ENCODE measurements around the gene KNDC1. TPM values are rescaled to one million over a fixed set of nuclear protein-coding genes. Genes with fewer than 3 reads are reported as not detected.
"Not testable (repeated sequence)": the region's sequence is repeated elsewhere in the genome, so short reads cannot be mapped to it uniquely, and the experiment has no call there.

Gene KNDC1
- total RNA-seq, 2 experiments from 2014 or later, result 0.17 to 0.25 TPM

DNA sequence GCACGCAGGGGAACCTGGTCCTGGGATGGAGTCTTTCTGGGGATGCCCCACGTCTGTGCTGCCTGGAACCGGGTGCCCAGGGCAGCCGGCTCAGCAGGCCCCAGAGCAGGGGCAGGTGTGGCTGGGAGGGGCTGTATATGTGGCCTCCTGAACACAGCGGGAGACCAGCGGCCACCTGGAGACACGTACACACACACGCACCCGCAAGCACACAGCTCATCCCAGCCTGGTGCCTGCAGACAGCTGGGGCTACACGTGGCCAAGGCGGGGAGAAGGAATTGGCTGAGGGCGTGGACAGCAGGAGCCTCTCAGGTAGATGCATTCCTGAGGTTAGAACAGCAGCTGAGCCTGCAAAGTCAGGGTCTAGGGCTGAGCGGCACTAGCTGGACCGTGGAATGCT, 102.7 kb downstream of the KNDC1 start:
- POLR2A ChIA-PET, result interaction anchor here (1.0 to 8.4 kb wide), 2 partner anchors 13 to 45 kb away, joined by 3 to 111 read pairs; partner anchors contain the start of gene ADAM8
- CTCF ChIA-PET, result interaction anchor here (2.7 kb wide), 1 partner anchor 13 kb away, joined by 11 read pairs; the partner anchor contains the start of gene ADAM8

DNA sequence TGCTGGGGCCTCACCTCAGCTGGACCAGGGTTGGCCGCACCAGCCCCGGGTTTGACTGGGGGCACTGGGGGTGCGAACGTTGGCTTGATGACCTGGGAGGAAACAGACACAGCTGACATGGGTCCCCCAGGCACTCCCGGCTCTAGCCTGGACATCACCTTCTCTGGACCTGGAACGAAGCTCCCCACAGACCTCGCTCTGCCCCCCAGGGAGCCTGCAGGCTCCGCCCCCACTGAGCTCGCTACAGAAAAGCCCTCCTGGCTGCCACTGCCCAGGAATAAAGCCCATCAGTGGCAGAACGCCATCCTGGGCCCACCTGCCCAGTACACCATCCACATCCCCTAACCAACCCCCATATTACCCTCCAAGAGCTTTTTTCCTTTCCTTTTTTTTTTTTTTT, 103.7 kb downstream of the KNDC1 start:
- CTCF ChIA-PET, result interaction anchor here (2.7 kb wide), 1 partner anchor 12 kb away, joined by 11 read pairs; the partner anchor contains the start of gene ADAM8
- POLR2A ChIA-PET, result interaction anchor here (8.4 kb wide), 1 partner anchor 12 kb away, joined by 111 read pairs; the partner anchor contains the start of gene ADAM8

DNA sequence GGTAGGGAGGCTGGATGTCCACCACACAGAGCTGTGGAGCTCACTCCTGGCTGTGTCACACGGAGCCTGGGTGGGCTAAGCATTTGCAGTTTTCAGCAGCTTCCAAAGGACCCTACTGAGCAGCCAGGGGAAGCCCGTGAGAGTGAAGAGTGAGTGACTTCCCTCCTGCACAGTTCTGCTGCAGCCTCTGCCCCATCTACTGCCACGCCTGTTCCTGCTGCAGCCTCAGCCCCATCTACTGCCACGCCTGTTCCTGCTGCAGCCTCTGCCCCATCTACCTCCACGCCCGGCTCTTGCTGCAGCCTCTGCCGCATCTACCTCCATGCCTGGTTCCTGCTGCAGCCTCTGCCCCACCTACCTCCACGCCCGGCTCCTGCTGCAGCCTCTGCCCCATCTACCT, 104.4 kb downstream of the KNDC1 start:
- CTCF ChIA-PET, result interaction anchor here (2.7 kb wide), 1 partner anchor 12 kb away, joined by 11 read pairs; the partner anchor contains the start of gene ADAM8
- POLR2A ChIA-PET, result interaction anchor here (8.4 kb wide), 1 partner anchor 11 kb away, joined by 111 read pairs; the partner anchor contains the start of gene ADAM8

DNA sequence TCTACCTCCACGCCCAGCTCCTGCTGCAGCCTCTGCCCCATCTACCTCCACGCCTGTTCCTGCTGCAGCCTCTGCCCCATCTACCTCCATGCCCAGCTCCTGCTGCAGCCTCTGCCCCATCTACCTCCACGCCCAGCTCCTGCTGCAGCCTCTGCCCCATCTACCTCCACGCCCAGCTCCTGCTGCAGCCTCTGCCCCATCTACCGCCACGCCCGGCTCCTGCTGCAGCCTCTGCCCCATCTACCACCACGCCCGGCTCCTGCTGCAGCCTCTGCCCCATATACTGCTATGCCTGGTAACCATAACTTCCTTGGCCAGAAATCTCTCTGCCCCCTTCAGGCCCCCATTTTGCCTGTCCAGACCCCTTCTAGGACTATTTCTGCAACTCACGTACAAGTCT, 105.0 kb downstream of the KNDC1 start:
- CTCF ChIA-PET, result not testable (repeated sequence)
- POLR2A ChIA-PET, result interaction anchor here (8.4 kb wide), 1 partner anchor 10 kb away, joined by 111 read pairs; the partner anchor contains the start of gene ADAM8

DNA sequence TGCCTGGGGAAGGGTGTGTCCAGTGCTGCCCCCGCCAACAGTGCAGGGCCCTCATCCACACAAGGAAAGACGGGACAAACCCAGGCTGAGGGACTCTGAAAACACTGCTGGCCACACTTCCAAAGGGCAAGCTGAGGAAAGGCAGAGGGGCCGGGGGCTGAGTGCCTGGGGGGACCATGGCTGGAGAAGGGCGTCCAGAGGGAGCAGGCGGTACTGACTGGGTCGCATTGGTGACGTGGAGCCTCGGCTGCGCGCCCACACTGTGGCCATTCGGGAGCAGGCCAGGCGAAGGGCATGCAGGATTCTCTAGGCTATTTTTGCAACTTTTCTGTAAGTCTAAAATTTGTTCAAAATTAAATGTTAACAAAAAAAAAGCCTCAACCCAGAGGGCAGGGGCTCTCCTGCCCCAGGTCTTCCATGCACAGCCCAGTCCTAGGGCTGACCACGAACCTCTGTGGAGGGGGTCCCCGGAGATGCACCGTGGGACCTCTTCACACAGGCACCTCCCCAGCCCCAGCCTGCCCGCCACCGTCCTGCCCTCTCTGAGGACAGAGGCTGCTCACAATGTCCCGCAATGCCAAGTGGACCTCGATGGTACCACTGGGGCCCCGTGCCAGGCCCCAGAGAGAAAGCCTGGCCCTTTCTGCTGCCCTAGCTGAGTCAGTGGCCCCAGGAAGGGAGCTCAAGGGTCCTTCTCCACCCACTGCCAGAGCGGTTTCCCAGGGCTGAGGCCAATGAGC, 106.2 kb downstream of the KNDC1 start:
- CTCF ChIA-PET, result interaction anchor here (1.0 kb wide), 1 partner anchor 9 kb away, joined by 3 read pairs; no protein-coding TSS in a partner anchor
- POLR2A ChIA-PET, result no interaction called here

DNA sequence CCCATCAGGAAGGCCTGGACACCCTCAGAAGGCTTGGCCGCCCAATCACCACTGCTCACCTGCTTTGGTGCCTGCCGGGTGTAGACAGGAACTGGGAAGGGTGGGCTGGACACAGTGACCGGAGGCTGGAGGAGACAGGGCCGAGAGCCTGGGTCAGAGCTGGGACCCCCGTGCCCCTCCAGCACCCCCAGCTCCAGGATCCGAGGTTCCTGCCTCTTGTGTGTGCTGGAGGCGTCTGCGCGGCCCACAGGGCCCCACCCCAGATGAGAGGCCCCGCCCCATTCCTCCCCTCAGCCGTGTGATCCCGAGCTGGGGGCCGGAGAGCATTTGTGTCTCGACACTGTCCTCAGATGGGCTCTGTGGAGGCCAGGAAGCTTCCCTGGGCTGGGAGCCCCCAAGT, 107.3 kb downstream of the KNDC1 start:
- CTCF ChIA-PET, result interaction anchor here (1.0 kb wide), 1 partner anchor 8 kb away, joined by 3 read pairs; no protein-coding TSS in a partner anchor
- POLR2A ChIA-PET, result interaction anchor here (0.9 kb wide), 1 partner anchor 156 kb away, joined by 3 read pairs; no protein-coding TSS in a partner anchor

DNA sequence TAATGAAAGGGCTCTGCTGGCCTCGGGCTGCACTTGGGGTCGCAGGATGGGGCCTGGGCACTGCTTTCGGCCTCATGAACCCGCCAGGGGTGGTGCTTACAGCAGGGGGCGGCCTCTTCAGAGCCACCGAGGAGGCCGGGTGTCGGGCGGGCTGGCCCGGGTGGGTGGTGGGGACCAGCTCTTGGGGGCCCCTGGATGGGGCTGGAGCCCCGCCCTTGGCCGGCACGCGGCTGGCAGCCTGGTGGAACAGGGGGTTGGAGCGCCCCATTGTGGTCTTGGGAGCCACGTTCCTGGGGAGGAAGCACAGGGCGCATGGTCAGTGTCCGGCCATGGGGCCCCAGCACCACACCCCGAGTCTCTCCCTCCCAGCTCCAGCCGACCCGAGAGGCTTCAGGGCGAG, 107.8 kb downstream of the KNDC1 start:
- ChIA-PET POLR2A (interaction anchor here (0.9 kb wide), 1 partner anchor 155 kb away, joined by 3 read pairs; no protein-coding TSS in a partner anchor), CTCF (interaction anchor here (1.3 kb wide), 1 partner anchor 40 kb away, joined by 3 read pairs; no protein-coding TSS in a partner anchor)

DNA sequence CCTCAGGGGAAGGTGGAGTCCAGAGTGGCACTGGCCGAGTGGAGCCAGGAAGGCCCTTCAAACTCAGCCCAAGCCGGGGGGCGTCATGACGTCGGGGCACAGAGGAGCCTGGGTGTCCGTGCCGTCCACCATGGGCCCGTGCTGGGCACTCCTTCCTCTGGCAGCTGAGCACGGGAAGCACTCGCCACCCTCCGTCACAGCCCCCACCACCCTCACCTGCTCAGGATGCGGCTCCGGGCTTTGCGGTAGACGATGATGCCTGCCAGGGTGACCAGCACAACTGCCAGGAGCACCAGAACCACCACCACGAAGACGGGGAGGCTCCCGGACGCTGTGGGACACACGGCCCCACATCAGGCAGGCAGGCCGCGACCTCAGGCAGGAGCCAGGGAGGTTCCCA, 108.5 kb downstream of the KNDC1 start:
- ChIA-PET CTCF (interaction anchor here (1.3 kb wide), 1 partner anchor 39 kb away, joined by 3 read pairs; no protein-coding TSS in a partner anchor), POLR2A (no interaction called here)

DNA sequence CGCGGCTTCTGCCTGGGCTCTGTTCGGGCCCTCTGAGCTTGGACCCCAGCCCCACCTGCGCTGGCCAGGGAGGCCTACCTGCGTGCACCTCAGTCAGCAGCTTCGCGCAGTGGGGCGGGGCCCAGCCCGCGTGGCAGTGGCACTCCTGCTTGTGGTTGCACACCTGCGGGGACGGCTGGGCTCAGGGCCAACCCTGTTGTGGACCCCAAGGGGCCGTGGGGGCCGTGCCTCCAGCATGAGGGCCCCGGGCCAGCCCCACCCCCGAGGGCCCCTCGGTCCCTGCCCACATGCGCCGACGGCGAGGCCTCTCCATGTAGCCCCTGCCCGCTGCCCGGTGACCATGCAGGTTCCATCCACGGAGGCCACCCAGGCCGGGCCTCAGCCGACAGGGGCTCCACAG, 109.3 kb downstream of the KNDC1 start:
- CTCF ChIA-PET, result interaction anchor here (1.3 kb wide), 1 partner anchor 38 kb away, joined by 3 read pairs; no protein-coding TSS in a partner anchor
- POLR2A ChIA-PET, result no interaction called here

DNA sequence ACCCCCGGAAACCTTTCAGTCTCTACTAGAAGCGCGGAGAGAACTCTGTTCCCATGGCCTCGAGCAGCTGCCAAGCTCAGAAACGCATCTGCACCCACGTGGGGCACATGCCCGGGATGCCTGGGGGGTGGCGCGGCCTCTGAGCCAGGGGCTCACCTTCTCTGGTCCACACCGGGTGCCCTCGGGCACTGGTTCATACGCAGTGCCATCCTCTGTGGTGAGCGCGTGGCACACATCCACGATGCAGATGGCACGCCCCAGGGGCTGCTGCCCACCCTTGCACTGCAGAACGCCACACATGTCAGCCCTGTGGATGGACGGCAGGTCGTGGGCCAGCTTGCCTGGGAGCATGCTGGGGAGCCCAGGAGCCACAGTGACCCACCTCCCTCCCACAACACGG, 110.2 kb downstream of the KNDC1 start:
- CTCF ChIA-PET, result no interaction called here
- POLR2A ChIA-PET, result no interaction called here

DNA sequence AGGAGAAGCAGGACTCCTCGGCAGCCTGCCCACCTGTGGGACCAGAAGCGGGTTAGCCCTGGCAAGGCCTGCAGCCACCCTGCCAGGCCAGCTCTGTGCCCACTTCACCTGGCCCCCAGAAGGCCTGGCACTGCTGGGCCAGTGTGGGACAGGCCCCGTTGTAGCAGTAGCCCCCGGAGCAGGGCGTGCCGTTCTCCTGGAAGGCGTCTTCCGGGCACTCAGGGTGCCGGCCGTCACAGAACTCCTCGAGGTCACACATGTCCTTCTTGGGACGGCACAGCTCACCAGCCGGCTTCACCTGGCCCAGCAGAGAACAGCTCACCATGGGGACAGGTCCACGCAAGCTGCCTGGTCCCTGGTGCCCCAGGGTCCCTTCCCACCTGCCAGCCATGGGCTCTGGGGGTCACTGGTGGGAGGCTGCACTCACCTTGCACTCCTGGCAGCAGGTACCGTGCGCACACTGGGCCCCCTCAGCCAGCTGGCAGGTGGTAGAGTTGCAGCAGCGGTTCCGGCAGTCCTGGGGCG, 110.8 kb downstream of the KNDC1 start:
- POLR2A ChIA-PET, result no interaction called here
- CTCF ChIA-PET, result interaction anchor here (0.6 kb wide), 1 partner anchor 54 kb away, joined by 4 read pairs; no protein-coding TSS in a partner anchor

DNA sequence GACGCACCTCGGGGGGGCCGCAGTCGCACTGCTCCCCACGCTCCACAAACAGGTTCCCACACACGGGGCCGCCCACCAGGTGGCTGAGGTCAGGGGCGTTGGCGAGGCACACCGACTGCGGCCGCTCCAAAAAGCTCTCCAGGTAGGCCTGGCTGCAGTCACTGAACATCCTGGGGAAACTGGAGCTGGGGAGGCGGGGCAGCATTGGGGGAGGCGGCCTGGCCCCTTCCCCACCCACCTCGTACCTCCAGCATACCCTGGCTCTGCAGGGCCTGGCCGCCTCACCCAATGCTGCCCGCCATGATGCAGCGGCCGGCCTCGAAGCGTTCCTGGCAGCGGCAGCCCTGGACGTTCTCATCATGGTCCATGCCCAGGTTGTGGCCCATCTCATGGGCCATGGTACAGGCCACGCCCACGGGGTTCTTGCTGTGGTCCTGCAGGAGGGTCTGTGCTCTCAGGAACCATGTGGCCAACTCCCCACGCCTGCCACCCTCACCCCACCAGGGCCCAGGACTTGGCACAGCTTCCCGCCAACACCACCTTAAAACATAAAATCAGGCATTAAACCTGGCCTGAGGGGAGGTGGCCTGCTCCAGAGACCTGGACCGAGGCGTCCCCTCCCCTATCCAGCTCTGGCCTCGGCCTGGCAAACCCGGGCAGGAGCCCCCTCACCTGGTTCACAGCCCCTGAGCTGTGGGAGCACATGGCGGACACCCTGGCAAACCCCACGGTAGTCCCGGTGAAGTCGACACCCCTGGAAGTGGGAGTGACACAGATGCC, 111.7 kb downstream of the KNDC1 start:
- CTCF ChIA-PET, result no interaction called here
- POLR2A ChIA-PET, result interaction anchor here (7.8 kb wide), 1 partner anchor 11 kb away, joined by 111 read pairs; no protein-coding TSS in a partner anchor

DNA sequence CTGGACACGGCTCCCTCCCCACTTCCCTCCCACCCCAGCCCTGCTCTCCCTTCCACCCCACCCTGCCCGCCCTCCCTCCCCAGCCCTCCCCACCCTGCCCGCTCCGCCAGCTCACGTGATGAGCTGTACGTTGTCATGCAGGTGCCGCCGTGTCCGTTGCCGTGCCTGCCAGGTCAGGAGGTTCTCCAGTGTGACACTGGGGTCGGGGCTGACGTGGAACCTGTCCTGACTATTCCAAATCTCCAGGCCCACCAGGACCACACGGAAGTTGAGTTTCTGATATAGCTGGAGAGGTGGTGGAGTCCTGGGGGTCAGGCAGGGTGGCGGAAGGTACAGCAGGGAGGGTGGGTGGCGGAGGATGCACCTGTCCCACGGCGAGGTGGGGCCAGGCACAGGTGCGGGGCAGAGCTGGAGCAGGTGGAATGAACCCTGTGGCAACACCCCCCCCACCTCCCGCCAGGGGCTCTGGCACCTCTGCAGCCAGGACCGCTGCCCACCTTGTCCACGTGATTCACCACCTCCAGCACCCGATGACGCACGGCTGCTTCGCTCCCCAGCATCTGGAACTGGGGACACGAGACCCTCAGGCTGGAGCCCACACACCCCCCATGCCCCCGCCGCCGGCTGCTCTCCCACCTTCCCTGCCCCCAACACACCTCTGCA, 112.4 kb downstream of the KNDC1 start:
- POLR2A ChIA-PET, result interaction anchor here (7.8 kb wide), 1 partner anchor 11 kb away, joined by 111 read pairs; no protein-coding TSS in a partner anchor
- CTCF ChIA-PET, result no interaction called here

DNA sequence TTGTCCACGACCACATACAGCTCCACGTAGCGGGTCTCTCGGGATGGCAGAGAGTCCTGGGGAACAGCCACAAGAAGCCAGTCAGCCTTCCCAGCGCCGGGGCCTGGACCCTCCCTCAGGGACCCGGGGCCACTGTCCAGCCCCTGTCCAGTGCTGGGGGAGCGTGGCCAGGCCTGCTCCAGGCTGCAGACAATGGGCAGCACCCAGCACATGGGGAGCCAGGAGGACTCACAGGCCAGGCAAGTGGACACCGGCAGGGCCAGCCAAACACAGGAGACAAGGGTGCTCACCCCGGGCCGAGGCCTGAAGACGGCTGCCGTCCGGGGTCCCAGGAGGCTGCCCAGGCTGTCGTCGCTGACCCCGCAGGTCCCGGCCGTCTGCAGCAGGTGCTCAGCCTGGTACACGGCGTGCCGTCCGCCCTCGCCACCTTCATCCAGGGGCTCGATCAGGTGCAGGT, 113.0 kb downstream of the KNDC1 start:
- ChIA-PET POLR2A (interaction anchor here (7.8 kb wide), 1 partner anchor 12 kb away, joined by 111 read pairs; no protein-coding TSS in a partner anchor), CTCF (no interaction called here)

DNA sequence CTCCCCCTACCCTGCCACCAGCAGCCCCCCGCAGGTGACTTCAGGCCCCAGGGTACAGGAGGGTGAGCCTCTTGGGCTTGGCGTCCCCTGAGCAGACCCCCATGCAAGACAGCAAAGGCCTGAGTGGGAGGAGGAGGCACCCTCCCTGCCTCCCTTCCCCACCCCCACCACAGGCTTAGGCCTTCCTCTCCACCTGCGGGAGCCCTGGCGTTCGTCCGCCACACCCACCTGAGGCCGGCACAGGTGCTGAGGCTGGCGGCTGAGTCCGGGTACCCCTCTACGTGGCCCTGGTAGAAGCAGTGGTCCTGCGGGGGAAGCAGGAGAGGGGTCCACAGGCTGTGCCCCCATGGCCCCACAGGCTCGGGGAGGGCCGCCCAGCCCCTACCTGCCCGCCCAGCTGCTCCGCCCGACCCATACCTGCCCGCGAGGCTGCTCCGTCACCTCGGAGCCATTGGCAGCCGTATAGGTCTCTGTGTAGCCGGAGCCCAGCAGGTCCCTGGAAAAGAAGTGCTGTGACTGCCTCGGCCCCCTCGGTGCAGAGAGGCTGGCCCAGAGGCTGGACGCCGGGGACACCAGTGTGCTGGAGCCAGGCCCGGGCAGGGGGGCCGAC, 113.6 kb downstream of the KNDC1 start:
- CTCF ChIA-PET, result no interaction called here
- POLR2A ChIA-PET, result interaction anchor here (7.8 kb wide), 1 partner anchor 13 kb away, joined by 111 read pairs; no protein-coding TSS in a partner anchor

DNA sequence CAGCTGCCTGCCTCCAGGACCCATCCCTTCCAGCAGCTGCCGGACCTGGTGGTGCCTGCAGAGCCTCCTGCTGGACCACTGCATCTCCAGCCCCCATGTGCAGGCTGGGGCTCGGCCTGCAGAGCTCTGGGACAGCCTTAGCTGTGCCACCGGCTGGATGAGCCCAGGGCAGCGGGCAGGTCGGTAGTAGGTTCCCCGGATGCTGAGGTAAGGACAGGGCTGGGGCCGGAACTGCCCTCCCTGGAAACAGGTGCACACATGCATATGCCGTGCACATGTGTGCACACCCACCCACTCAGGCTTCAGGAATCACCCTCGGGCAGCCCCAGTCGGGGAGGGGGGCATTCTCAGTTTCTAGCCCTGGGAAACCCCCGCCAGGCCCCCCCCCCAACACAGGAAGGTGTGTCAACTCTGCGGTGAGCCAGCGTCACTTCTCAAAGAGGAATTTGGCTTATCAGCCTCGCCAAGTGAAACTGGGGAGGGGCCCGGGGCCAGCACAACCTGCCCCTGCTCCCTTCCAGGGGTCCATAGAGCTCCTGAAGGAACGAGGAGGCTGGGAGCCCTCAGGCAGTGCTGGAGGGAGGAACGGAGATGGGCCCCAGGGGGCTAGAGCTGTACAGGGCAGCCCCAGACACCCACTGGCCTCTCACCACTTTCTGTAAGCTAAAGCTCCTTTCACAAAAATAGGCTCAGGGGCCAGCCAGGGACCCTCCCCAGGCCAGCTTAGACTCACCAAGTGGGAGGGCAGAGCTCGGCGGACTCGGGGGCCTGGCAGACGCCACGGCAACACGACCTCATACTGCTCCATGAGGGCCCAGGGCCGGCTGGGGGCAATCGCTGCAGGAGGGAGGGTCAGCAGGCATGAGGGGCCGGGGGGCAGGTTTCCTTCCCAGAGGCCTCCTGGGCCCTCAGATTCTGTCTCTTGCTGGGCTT, 115.0 kb downstream of the KNDC1 start:
- ChIA-PET POLR2A (interaction anchor here (0.7 to 7.8 kb wide), 3 partner anchors 14 to 54 kb away, joined by 3 to 111 read pairs (median 3); no protein-coding TSS in a partner anchor), CTCF (interaction anchor here (0.6 to 3.0 kb wide), 10 partner anchors 8 to 132 kb away, joined by 3 to 25 read pairs (median 4); no protein-coding TSS in a partner anchor)

DNA sequence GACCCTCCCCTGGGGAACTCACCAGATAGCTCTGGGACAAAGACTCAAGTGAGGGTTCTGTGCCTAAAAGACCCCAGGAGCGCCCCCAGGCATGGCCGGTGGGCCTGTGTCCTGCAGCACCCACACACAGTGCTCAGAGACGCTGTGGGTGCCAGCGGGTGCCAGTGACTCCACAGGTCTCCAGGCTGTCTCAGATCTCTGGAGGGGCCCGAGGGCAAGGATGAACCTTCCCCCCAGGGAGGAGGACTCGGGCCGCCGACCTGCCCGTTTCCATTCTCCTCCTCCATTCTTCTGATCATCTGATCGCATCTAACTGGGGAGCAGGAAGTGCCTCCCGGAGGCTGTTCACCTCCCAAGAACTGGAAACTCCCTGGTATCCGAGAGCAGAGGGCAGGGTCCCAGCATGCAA, 115.7 kb downstream of the KNDC1 start:
- POLR2A ChIA-PET, result interaction anchor here (0.8 to 7.8 kb wide), 2 partner anchors 15 to 30 kb away, joined by 3 to 111 read pairs; no protein-coding TSS in a partner anchor
- CTCF ChIA-PET, result interaction anchor here (0.6 to 3.0 kb wide), 11 partner anchors 9 to 132 kb away, joined by 3 to 25 read pairs (median 4); no protein-coding TSS in a partner anchor

Measured in activated CD8-positive, alpha-beta memory T cell treated with anti-CD3 and anti-CD28 coated beads for 36 hours (primary cell).